Activated CD4-positive, alpha-beta T cell treated with anti-CD3 and anti-CD28 coated beads, Interleukin-2, amount 10 ng/mL, durations not matched to agents 7 days and 5 days (primary cell): ENCODE measurements around the gene LRFN2. TPM values are rescaled to one million over a fixed set of nuclear protein-coding genes. Genes with fewer than 3 reads are reported as not detected.

Experiments used
- CTCF ChIA-PET: fragments of 350-600 bp; sonication (Branson Sonifier 250); formaldehyde crosslinking; loops from one replicate; lab custom pipeline; 2021; ENCODE audit warnings: antibody characterized with exemption; lab: Charles Lee
- POLR2A ChIA-PET: fragments of 350-600 bp; sonication (Branson Sonifier 250); formaldehyde crosslinking; loops from one replicate; lab custom pipeline; 2021; ENCODE audit warnings: antibody characterized with exemption; lab: Charles Lee
- DNase-seq: peaks from one replicate; pipeline ENCODE4 v3.0.0-alpha.2; 2020
- H3K27ac Mint-ChIP-seq: one replicate; pipeline ENCODE4 v1.8.0; 2021; ENCODE audit warnings: mild to moderate bottlenecking, moderate library complexity, mixed read lengths
- H3K27me3 Mint-ChIP-seq: one replicate; pipeline ENCODE4 v1.8.0; 2021; ENCODE audit warnings: mixed read lengths
- H3K36me3 Mint-ChIP-seq: one replicate; pipeline ENCODE4 v1.8.0; 2021; ENCODE audit warnings: low read depth, mixed read lengths
- H3K4me1 Mint-ChIP-seq: one replicate; pipeline ENCODE4 v1.8.0; 2021; ENCODE audit warnings: mixed read lengths
- H3K4me3 Mint-ChIP-seq: one replicate; pipeline ENCODE4 v1.8.0; 2021; ENCODE audit warnings: mild to moderate bottlenecking, moderate library complexity, mixed read lengths
- H3K9me3 Mint-ChIP-seq: one replicate; pipeline ENCODE4 v1.8.0; 2021; ENCODE audit warnings: mixed read lengths
- total RNA-seq, 2 experiments: library from RNA; stranded (reverse); gene quantifications; one replicate each; pipeline ENCODE4 v1.2.3, GENCODE V29; 2021

The LRFN2 gene
- total RNA-seq, 2 experiments from 2014 or later: 0.08 to 0.25 TPM

GRCh38 chr6:40473026-40473425 lies 114.1 kb downstream of the LRFN2 start:
- DNase-seq: no peak
- Mint-ChIP-seq H3K27ac (no peak overlapping the region), H3K36me3 (no peaks in the 10 kb centered on the region), H3K9me3 (no peaks in the 10 kb centered on the region), H3K4me1 (peaks cover 10% of the 10 kb centered on the region), H3K27me3 (no peaks in the 10 kb centered on the region), H3K4me3 (no peak overlapping the region)
- ChIA-PET CTCF (interaction anchor here (1.2 kb wide), 1 partner anchor 10 kb away, joined by 6 read pairs; no protein-coding TSS in a partner anchor), POLR2A (interaction anchor here (0.6 kb wide), 1 partner anchor 1087 kb away, joined by 3 read pairs; no protein-coding TSS in a partner anchor)

- Mint-ChIP-seq H3K9me3 (no peaks in the 10 kb centered on the region), H3K4me1 (peaks cover 3% of the 10 kb centered on the region), H3K4me3 (no peak overlapping the region), H3K36me3 (no peaks in the 10 kb centered on the region), H3K27ac (no peak overlapping the region), H3K27me3 (no peaks in the 10 kb centered on the region)
- ChIA-PET POLR2A (interaction anchor here (0.6 kb wide), 1 partner anchor 1086 kb away, joined by 3 read pairs; no protein-coding TSS in a partner anchor), CTCF (interaction anchor here (1.2 kb wide), 1 partner anchor 9 kb away, joined by 6 read pairs; no protein-coding TSS in a partner anchor)
- DNase-seq: no peak
Observed at GRCh38 chr6:40472353-40472752, 114.8 kb downstream of the LRFN2 start.

- POLR2A ChIA-PET: no interaction called here
Observed at GRCh38 chr6:40471243-40471642, 115.9 kb downstream of the LRFN2 start.

GRCh38 chr6:40469323-40469722 lies 117.8 kb downstream of the LRFN2 start:
- H3K9me3 Mint-ChIP-seq: no peaks in the 10 kb centered on the region
- POLR2A ChIA-PET: no interaction called here

More at GRCh38 chr6:40471243-40471642, 115.9 kb downstream of the LRFN2 start:
- no peak overlapping the region for H3K4me3 Mint-ChIP-seq
- H3K9me3 Mint-ChIP-seq: no peaks in the 10 kb centered on the region
- no peaks in the 10 kb centered on the region for H3K4me1 Mint-ChIP-seq
- no peaks in the 10 kb centered on the region for H3K27me3 Mint-ChIP-seq
- CTCF ChIA-PET: interaction anchor here (1.1 kb wide), 1 partner anchor 87 kb away, joined by 5 read pairs; no protein-coding TSS in a partner anchor
- H3K36me3 Mint-ChIP-seq: no peaks in the 10 kb centered on the region
- DNase-seq: no peak
- no peak overlapping the region for H3K27ac Mint-ChIP-seq

GRCh38 chr6:40466986-40467539 lies 120.1 kb downstream of the LRFN2 start:
- Mint-ChIP-seq H3K27me3 (peaks cover 4% of the 10 kb centered on the region), H3K4me3 (no peak overlapping the region), H3K9me3 (no peaks in the 10 kb centered on the region), H3K4me1 (no peaks in the 10 kb centered on the region), H3K27ac (no peak overlapping the region), H3K36me3 (no peaks in the 10 kb centered on the region)
- ChIA-PET POLR2A (no interaction called here), CTCF (no interaction called here)
- DNase-seq: no peak

More at GRCh38 chr6:40469323-40469722, 117.8 kb downstream of the LRFN2 start:
- Mint-ChIP-seq H3K27ac (no peak overlapping the region), H3K27me3 (no peaks in the 10 kb centered on the region), H3K36me3 (no peaks in the 10 kb centered on the region), H3K4me3 (no peak overlapping the region), H3K4me1 (no peaks in the 10 kb centered on the region)
- CTCF ChIA-PET: no interaction called here
- no peak for DNase-seq

- no peak overlapping the region for H3K27ac Mint-ChIP-seq
- no peak overlapping the region for H3K4me3 Mint-ChIP-seq
- no peaks in the 10 kb centered on the region for H3K4me1 Mint-ChIP-seq
- ChIA-PET CTCF (no interaction called here), POLR2A (no interaction called here)
- H3K27me3 Mint-ChIP-seq: peaks cover 4% of the 10 kb centered on the region
- no peak for DNase-seq
- no peaks in the 10 kb centered on the region for H3K36me3 Mint-ChIP-seq
- no peaks in the 10 kb centered on the region for H3K9me3 Mint-ChIP-seq
Observed at GRCh38 chr6:40461643-40462042, 125.5 kb downstream of the LRFN2 start.

- peaks cover 4% of the 10 kb centered on the region for H3K27me3 Mint-ChIP-seq
Observed at GRCh38 chr6:40460380-40460779, 126.8 kb downstream of the LRFN2 start.

GRCh38 chr6:40457261-40457660 lies 129.9 kb downstream of the LRFN2 start:
- H3K36me3 Mint-ChIP-seq: no peaks in the 10 kb centered on the region
- H3K27me3 Mint-ChIP-seq: peaks cover 15% of the 10 kb centered on the region
- CTCF ChIA-PET: no interaction called here
- no peak overlapping the region for H3K27ac Mint-ChIP-seq
- H3K4me1 Mint-ChIP-seq: no peaks in the 10 kb centered on the region
- DNase-seq: no peak
- POLR2A ChIA-PET: no interaction called here
- no peaks in the 10 kb centered on the region for H3K9me3 Mint-ChIP-seq
- no peak overlapping the region for H3K4me3 Mint-ChIP-seq

More at GRCh38 chr6:40460380-40460779, 126.8 kb downstream of the LRFN2 start:
- H3K4me3 Mint-ChIP-seq: no peak overlapping the region
- no peaks in the 10 kb centered on the region for H3K4me1 Mint-ChIP-seq
- H3K36me3 Mint-ChIP-seq: no peaks in the 10 kb centered on the region
- H3K9me3 Mint-ChIP-seq: no peaks in the 10 kb centered on the region
- no peak overlapping the region for H3K27ac Mint-ChIP-seq
- CTCF ChIA-PET: no interaction called here
- POLR2A ChIA-PET: no interaction called here
- no peak for DNase-seq

GRCh38 chr6:40456390-40457013 lies 130.7 kb downstream of the LRFN2 start:
- Mint-ChIP-seq H3K4me3 (no peak overlapping the region), H3K4me1 (no peaks in the 10 kb centered on the region), H3K36me3 (no peaks in the 10 kb centered on the region), H3K27ac (no peak overlapping the region), H3K9me3 (no peaks in the 10 kb centered on the region), H3K27me3 (peaks cover 17% of the 10 kb centered on the region)
- ChIA-PET CTCF (no interaction called here), POLR2A (no interaction called here)
- DNase-seq: no peak

GRCh38 chr6:40455686-40456389 lies 131.3 kb downstream of the LRFN2 start:
- Mint-ChIP-seq H3K9me3 (no peaks in the 10 kb centered on the region), H3K4me1 (no peaks in the 10 kb centered on the region), H3K27me3 (peaks cover 17% of the 10 kb centered on the region), H3K36me3 (no peaks in the 10 kb centered on the region), H3K4me3 (no peak overlapping the region), H3K27ac (no peak overlapping the region)
- ChIA-PET CTCF (no interaction called here), POLR2A (no interaction called here)
- no peak for DNase-seq

- Mint-ChIP-seq H3K4me3 (no peak overlapping the region), H3K9me3 (no peaks in the 10 kb centered on the region), H3K27ac (no peak overlapping the region), H3K36me3 (no peaks in the 10 kb centered on the region), H3K27me3 (peaks cover 24% of the 10 kb centered on the region), H3K4me1 (no peaks in the 10 kb centered on the region)
- ChIA-PET POLR2A (no interaction called here), CTCF (interaction anchor here (0.7 kb wide), 1 partner anchor 141 kb away, joined by 4 read pairs; no protein-coding TSS in a partner anchor)
- DNase-seq: no peak
Observed at GRCh38 chr6:40450483-40450882, 136.7 kb downstream of the LRFN2 start.

GRCh38 chr6:40444811-40445210 lies 142.4 kb downstream of the LRFN2 start:
- H3K27ac Mint-ChIP-seq: no peak overlapping the region
- no peak for DNase-seq
- no peaks in the 10 kb centered on the region for H3K36me3 Mint-ChIP-seq
- ChIA-PET CTCF (no interaction called here), POLR2A (no interaction called here)
- no peaks in the 10 kb centered on the region for H3K9me3 Mint-ChIP-seq
- H3K4me3 Mint-ChIP-seq: no peak overlapping the region
- peaks cover 3% of the 10 kb centered on the region for H3K4me1 Mint-ChIP-seq
- peaks cover 12% of the 10 kb centered on the region for H3K27me3 Mint-ChIP-seq

GRCh38 chr6:40444312-40444711 lies 142.9 kb downstream of the LRFN2 start:
- H3K9me3 Mint-ChIP-seq: no peaks in the 10 kb centered on the region
- H3K4me1 Mint-ChIP-seq: peaks cover 6% of the 10 kb centered on the region
- ChIA-PET POLR2A (no interaction called here), CTCF (interaction anchor here (1.0 kb wide), 1 partner anchor 20 kb away, joined by 3 read pairs; no protein-coding TSS in a partner anchor)
- no peaks in the 10 kb centered on the region for H3K36me3 Mint-ChIP-seq
- H3K27ac Mint-ChIP-seq: no peak overlapping the region
- DNase-seq: no peak
- H3K4me3 Mint-ChIP-seq: no peak overlapping the region
- peaks cover 12% of the 10 kb centered on the region for H3K27me3 Mint-ChIP-seq
